ENCODE measurements around the gene ALK.

The ALK gene

GRCh38 chr2:29443151-29443550 is 478.2 kb downstream of the ALK start:
- no peak for DNase-seq

- no peak for DNase-seq
These were observed 480.3 kb downstream of the ALK start for GRCh38 chr2:29440921-29441623.

GRCh38 chr2:29433920-29434319 is 487.5 kb downstream of the ALK start:
- DNase-seq, result no peak

- no peak for DNase-seq
These were observed 488.3 kb downstream of the ALK start for GRCh38 chr2:29433128-29433527.

GRCh38 chr2:29431485-29431884 is 489.9 kb downstream of the ALK start:
- DNase-seq, result no peak

GRCh38 chr2:29430382-29431112 is 490.8 kb downstream of the ALK start:
- no peak for DNase-seq

- no peak for DNase-seq
These were observed 495.0 kb downstream of the ALK start for GRCh38 chr2:29426354-29426753.

GRCh38 chr2:29425866-29426265 is 495.5 kb downstream of the ALK start:
- no peak for DNase-seq

- no peak for DNase-seq
These were observed 498.2 kb downstream of the ALK start for GRCh38 chr2:29423061-29423666.

- DNase-seq, result no peak
These were observed 500.2 kb downstream of the ALK start for GRCh38 chr2:29420999-29421782.

- DNase-seq, result no peak
These were observed 500.9 kb downstream of the ALK start for GRCh38 chr2:29420464-29420863.

GRCh38 chr2:29417630-29418029 is 503.8 kb downstream of the ALK start:
- DNase-seq, result no peak

- DNase-seq, result no peak
These were observed 509.0 kb downstream of the ALK start for GRCh38 chr2:29412197-29412925.

- DNase-seq, result no peak
These were observed 515.7 kb downstream of the ALK start for GRCh38 chr2:29405707-29406106.

- no peak for DNase-seq
These were observed 516.1 kb downstream of the ALK start for GRCh38 chr2:29405266-29405665.

GRCh38 chr2:29401994-29402393 is 519.4 kb downstream of the ALK start:
- no peak for DNase-seq

GRCh38 chr2:29400930-29401653 is 520.3 kb downstream of the ALK start:
- no peak for DNase-seq

- no peak for DNase-seq
These were observed 522.8 kb downstream of the ALK start for GRCh38 chr2:29398384-29399237.

GRCh38 chr2:29397713-29398112 is 523.7 kb downstream of the ALK start:
- no peak for DNase-seq

- DNase-seq, result no peak
These were observed 524.3 kb downstream of the ALK start for GRCh38 chr2:29397039-29397438.

GRCh38 chr2:29394981-29395350 is 526.4 kb downstream of the ALK start:
- no peak for DNase-seq
